ENCODE results near the gene MMD2. TPM values are rescaled to one million over a fixed set of nuclear protein-coding genes. Genes with fewer than 3 reads are reported as not detected.

The MMD2 gene
- total RNA-seq, 1 donor, result not detected

GRCh38 chr7:4957847-4958476, 1.0 kb downstream of the MMD2 start:
- H3K4me3 ChIP-seq (ENCODE audit: low read depth, low read length), result no peak overlapping the region
- no peak for DNase-seq (ENCODE audit: low read depth)
- no peak for TF ChIP-seq CTCF (IDR thresholded peaks at IDR 0.05; ENCODE audit: insufficient read depth, low read depth, low read length)

DNA sequence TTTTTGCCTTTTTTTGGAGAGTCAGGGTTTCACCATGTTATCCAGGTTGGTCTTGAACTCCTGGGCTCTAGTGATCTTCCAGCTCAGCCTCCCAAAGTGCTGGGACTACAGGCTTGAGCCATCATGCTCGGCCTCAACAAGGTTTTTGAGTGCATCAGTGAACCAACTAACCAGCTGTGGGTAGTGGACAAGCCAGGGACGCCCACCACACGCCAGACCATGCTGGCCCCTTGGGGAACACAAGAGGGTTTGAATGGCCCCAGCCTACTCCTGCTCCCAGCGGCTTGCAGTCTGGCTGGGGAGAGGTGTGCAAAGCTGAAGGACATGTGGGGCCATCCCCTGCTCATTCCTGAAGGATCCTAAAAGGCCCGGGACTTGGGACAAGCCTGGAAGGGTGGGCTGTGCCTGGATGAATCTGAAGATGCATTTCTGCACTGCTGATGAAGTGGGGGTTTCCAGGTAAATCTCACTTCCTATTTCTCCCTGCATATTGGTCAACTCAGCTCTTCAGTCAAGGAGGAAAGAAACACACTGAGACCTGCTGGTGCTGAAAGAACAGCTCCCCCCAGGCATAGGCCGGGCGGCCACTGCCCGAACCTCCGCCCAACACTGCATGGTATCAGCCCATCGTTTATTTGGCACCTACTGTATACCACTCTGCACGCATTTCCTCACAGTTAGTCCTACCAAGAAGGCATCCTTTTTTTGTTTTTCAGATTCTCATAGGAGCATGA, 6.9 kb downstream of the MMD2 start:
- no peak overlapping the region for H3K4me3 ChIP-seq (ENCODE audit: low read depth, low read length)
- no peak for TF ChIP-seq CTCF (IDR thresholded peaks at IDR 0.05; ENCODE audit: insufficient read depth, low read depth, low read length)
- DNase-seq (ENCODE audit: low read depth), result peak; percentile 9

DNA sequence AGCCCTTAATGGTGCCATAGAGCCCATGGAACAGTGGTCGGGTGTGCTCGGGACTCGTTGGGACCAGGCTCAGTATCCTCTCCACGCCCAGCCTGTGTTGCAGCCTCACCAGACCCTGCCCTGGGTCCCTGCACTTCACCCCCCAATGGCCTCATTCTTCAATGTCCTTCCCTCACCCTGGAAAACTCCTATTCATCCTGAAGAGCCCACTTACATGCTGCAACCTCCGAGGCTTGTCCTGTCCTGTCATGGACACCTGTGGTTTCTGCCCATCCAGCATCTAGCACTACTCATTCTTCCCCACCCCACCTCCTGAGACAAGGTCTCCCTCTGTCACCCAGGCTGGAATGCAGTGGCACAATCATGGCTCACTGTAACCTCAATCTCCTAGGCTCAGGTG, 7.7 kb downstream of the MMD2 start:
- no peak overlapping the region for H3K4me3 ChIP-seq (ENCODE audit: low read depth, low read length)
- DNase-seq (ENCODE audit: low read depth), result no peak
- TF ChIP-seq CTCF (IDR thresholded peaks at IDR 0.05; ENCODE audit: insufficient read depth, low read depth, low read length), result no peak

DNA sequence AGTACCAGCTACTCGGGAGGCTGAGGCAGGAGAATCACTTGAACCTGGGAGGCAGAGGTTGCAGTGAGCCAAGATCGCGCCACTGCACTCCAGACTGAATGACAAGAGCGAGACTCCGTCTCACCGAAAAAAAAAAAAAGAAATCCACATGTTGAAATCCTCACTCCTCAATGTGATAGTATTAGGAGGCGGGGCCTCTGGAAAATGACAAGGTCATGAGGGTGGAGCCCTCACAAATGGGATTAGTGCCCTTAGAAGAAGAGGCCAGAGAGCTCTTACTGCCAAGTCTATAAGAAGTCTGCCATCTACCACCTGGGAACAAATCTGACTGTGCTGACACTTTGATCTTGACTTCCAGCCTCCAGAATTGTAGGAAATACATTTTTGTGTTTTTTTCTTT, 10.6 kb downstream of the MMD2 start:
- no peak for TF ChIP-seq CTCF (IDR thresholded peaks at IDR 0.05; ENCODE audit: insufficient read depth, low read depth, low read length)
- H3K4me3 ChIP-seq (ENCODE audit: low read depth, low read length), result no peak overlapping the region
- no peak for DNase-seq (ENCODE audit: low read depth)

DNA sequence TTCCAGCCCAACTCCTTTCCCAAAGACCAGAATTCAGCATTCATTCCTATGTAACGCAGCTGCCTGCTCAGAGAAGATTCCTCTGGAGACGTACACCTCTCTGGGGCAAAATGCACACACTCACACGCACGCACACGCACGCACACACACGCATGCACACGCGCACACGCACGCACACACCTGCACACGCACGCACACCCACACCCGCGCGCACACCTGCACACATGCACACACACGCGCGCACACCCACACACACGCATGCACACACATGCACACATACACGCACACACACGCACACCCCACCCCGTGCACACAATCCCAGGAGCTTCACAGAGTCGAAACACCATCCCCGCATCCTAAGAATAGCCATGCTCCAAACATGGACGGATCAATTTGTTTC, 13.0 kb downstream of the MMD2 start:
- H3K4me3 ChIP-seq (ENCODE audit: low read depth, low read length), result no peak overlapping the region
- no peak for TF ChIP-seq CTCF (IDR thresholded peaks at IDR 0.05; ENCODE audit: insufficient read depth, low read depth, low read length)
- no peak for DNase-seq (ENCODE audit: low read depth)

DNA sequence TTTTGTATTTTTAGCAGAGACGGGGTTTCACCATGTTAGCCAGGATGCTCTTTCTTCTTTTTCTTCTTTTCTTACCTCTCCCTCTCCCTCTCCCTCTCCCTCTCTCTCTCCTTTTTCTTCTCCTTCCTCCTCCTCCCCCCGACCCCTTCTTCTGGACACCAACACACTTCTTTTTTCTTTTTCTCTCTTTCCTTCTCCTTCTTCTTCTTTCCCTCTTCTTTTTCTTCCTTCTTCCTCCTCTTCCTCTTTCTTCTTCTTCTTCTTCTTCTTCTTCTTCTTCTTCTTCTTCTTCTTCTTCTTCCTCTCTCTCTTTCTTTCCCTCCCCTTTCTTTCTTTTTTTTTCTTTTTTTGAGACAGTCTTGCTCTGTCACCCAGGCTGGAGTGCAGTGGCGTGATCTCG, 14.0 kb downstream of the MMD2 start:
- no peak for DNase-seq (ENCODE audit: low read depth)
- no peak overlapping the region for H3K4me3 ChIP-seq (ENCODE audit: low read depth, low read length)
- no peak for TF ChIP-seq CTCF (IDR thresholded peaks at IDR 0.05; ENCODE audit: insufficient read depth, low read depth, low read length)

All from fibroblast of villous mesenchyme (primary cell).